Transverse colon (tissue), 4 donors: ENCODE results near the gene GRK3. TPM values are rescaled to one million over a fixed set of nuclear protein-coding genes. Genes with fewer than 3 reads are reported as not detected.
A peak's percentile ranks its signal among the peaks of the same experiment; 100 is the strongest.
"Not testable (repeated sequence)": the region's sequence is repeated elsewhere in the genome, so short reads cannot be mapped to it uniquely, and the experiment has no call there.

Experiments used
- DNase-seq: peaks from one replicate; pipeline ENCODE4 v3.0.0-alpha.2; 2019
- H3K27ac ChIP-seq, 4 donors: fragments of 200-600 bp; sonication (generic); 2 replicates each; pipeline ENCODE4 v1.5.1; 2016 to 2018; ENCODE audit warnings: inconsistent platforms in 4 of 4
- H3K27me3 ChIP-seq: fragments of 200-600 bp; sonication (generic); 2 replicates; pipeline ENCODE4 v1.5.1; 2017; ENCODE audit warnings: inconsistent platforms
- H3K36me3 ChIP-seq, 4 donors: fragments of 200-600 bp; sonication (generic); 2 replicates each; pipeline ENCODE4 v1.5.1; 2017 to 2019; ENCODE audit warnings: inconsistent platforms in 4 of 4
- H3K4me1 ChIP-seq, 4 donors: fragments of 200-600 bp; sonication (generic); 2 replicates each; pipeline ENCODE4 v1.5.1; 2017 to 2020; ENCODE audit warnings: inconsistent platforms in 4 of 4
- H3K4me3 ChIP-seq, 4 donors: fragments of 200-600 bp; sonication (generic); 1 replicate in 1 of 4; 2 replicates in 3 of 4; pipeline versions ENCODE4 v1.5.1 to v1.6.1; 2017 to 2019; ENCODE audit warnings: inconsistent platforms in 4 of 4
- H3K9me3 ChIP-seq, 2 donors: fragments of 200-600 bp; sonication (generic); 2 replicates each; pipeline ENCODE4 v1.5.1; 2017 to 2019; ENCODE audit warnings: inconsistent platforms in 2 of 2
- CTCF ChIP-seq, 5 experiments: fragments of 200-600 bp in 3 of 5; fragments of 450-650 bp in 2 of 5; sonication (generic) in 3 of 5; IDR thresholded peaks; 1 replicate in 2 of 5; 2 replicates in 3 of 5; pipeline ENCODE4 v1.5.1; 2016 to 2017; ENCODE audit warnings: antibody characterized with exemption in 5 of 5, inconsistent platforms in 3 of 5, mild to moderate bottlenecking in 2 of 5, moderate library complexity in 1 of 5
- EP300 ChIP-seq: sonication (generic); formaldehyde crosslinking; IDR thresholded peaks from one replicate; pipeline ENCODE4 v1.6.1; 2017; ENCODE audit warnings: antibody characterized with exemption, low read depth
- POLR2A ChIP-seq: fragments of 450-650 bp; IDR thresholded peaks from one replicate; pipeline ENCODE4 v1.6.1; 2016; ENCODE audit warnings: antibody characterized with exemption, mild to moderate bottlenecking, moderate library complexity
- POLR2AphosphoS5 ChIP-seq, 3 donors: sonication (generic); formaldehyde crosslinking; IDR thresholded peaks; one replicate each; pipeline ENCODE4 v1.6.1; 2016; ENCODE audit warnings: antibody characterized with exemption in 3 of 3
- WGBS, 2 donors: methylation state at CpG; one replicate each; pipeline ENCODE4 v1.1.5; 2018; ENCODE audit warnings: low coverage in 1 of 2; 5-methylcytosine and 5-hydroxymethylcytosine counted together
- in situ Hi-C, 4 donors: fragments of 200-750 bp; cut with MboI; loops; one replicate each; pipeline versions ENCODE4 v1.15.0 to v1.15.1; 2017; ENCODE audit warnings: low sequenced_read_pairs in 3 of 4, low pct_ligation_motif_present in 1 of 4, low pct_unique_long_range_greater_than_20kb in 1 of 4
- intact Hi-C: fragments of 100-400 bp; cut with DNase I; formaldehyde crosslinking; loops from one replicate; pipeline ENCODE4 v1.15.1; 2023; ENCODE audit warnings: low total_unique reads
- total RNA-seq, 4 donors: library from RNA; depleted of rRNA; stranded (reverse); fragments of >200 nt; gene quantifications; one replicate each; pipeline ENCODE4 v1.1.0, GENCODE V29; 2016

GRK3 gene
- total RNA-seq, 4 donors from 2014 or later: 1.6 to 7.9 (median 4.2) TPM

GRCh38 chr22:25624476-25624875 is 60.0 kb downstream of the GRK3 start:
- TF ChIP-seq CTCF (IDR thresholded peaks at IDR 0.05): no peak
- no peak for TF ChIP-seq POLR2A
- no peak for TF ChIP-seq EP300
- no peak for TF ChIP-seq POLR2AphosphoS5 (IDR thresholded peaks at IDR 0.05)
- Histone ChIP-seq H3K27me3 (no peaks in the 10 kb centered on the region), H3K9me3 (no peaks in the 10 kb centered on the region), H3K4me1 (peaks cover 0 to 14% (median 3%) of the 10 kb centered on the region in 4 donors), H3K36me3 (no peaks in the 10 kb centered on the region), H3K4me3 (no peak overlapping the region), H3K27ac (no peak overlapping the region)
- WGBS, 2 donors: 86 to 90% methylated on average over 6 of the region's 6 CpGs
- no peak for DNase-seq
- intact Hi-C loops (no loop called here), in situ Hi-C loops (no loop called here)

- peaks cover 0 to 18% (median 3%) of the 10 kb centered on the region in 4 donors for H3K4me1 ChIP-seq
- in situ Hi-C loops, H3K9me3 ChIP-seq, H3K36me3 ChIP-seq, intact Hi-C loops, H3K4me3 ChIP-seq, DNase-seq, H3K27ac ChIP-seq, H3K27me3 ChIP-seq: not testable (repeated sequence)
- 90 to 91% methylated on average over 6 to 20 of the region's 20 CpGs for WGBS, 2 donors
Measured at GRCh38 chr22:25625747-25626623, 61.5 kb downstream of the GRK3 start.

GRCh38 chr22:25626624-25626990 is 62.1 kb downstream of the GRK3 start:
- H3K9me3 ChIP-seq: no peaks in the 10 kb centered on the region
- WGBS, 2 donors: 71% methylated on average over 4 of the region's 4 CpGs; no CpG with 5 or more reads in 1 of the 2 donors
- no peak for DNase-seq
- in situ Hi-C loops: no loop called here
- intact Hi-C loops: no loop called here
- H3K4me3 ChIP-seq: no peak overlapping the region
- TF ChIP-seq POLR2AphosphoS5 (IDR thresholded peaks at IDR 0.05) (no peak), CTCF (IDR thresholded peaks at IDR 0.05) (no peak), EP300 (no peak), POLR2A (no peak)
- H3K4me1 ChIP-seq: peaks cover 0 to 18% (median 3%) of the 10 kb centered on the region in 4 donors
- no peaks in the 10 kb centered on the region for H3K36me3 ChIP-seq
- H3K27ac ChIP-seq: no peak overlapping the region
- no peaks in the 10 kb centered on the region for H3K27me3 ChIP-seq

- H3K27me3 ChIP-seq: no peaks in the 10 kb centered on the region
- peaks cover 0 to 18% (median 3%) of the 10 kb centered on the region in 4 donors for H3K4me1 ChIP-seq
- no peak for DNase-seq
- H3K9me3 ChIP-seq: no peaks in the 10 kb centered on the region
- in situ Hi-C loops: no loop called here
- intact Hi-C loops: no loop called here
- TF ChIP-seq POLR2AphosphoS5 (IDR thresholded peaks at IDR 0.05) (no peak), CTCF (IDR thresholded peaks at IDR 0.05) (no peak), EP300 (no peak), POLR2A (no peak)
- WGBS, 2 donors: 45 to 50% methylated on average over 4 of the region's 4 CpGs
- peak overlapping the region in 1 of 4 donors; percentile 26 for H3K27ac ChIP-seq
- H3K4me3 ChIP-seq: no peak overlapping the region
- no peaks in the 10 kb centered on the region for H3K36me3 ChIP-seq
Measured at GRCh38 chr22:25627271-25627852, 62.9 kb downstream of the GRK3 start.
